ENCODE results near the gene TEX12. TPM values are rescaled to one million over a fixed set of nuclear protein-coding genes. Genes with fewer than 3 reads are reported as not detected.

TEX12 gene
- total RNA-seq, 1 donor from 2014 or later, result not detected

GRCh38 chr11:112200252-112200651, 33.1 kb downstream of the TEX12 start:
- Mint-ChIP-seq H3K36me3 (ENCODE audit: low read depth) (no peaks in the 10 kb centered on the region), H3K4me3 (no peak overlapping the region), H3K27ac (ENCODE audit: unreplicated experiment) (no peak overlapping the region), H3K9me3 (no peaks in the 10 kb centered on the region), H3K27me3 (ENCODE audit: low read depth) (peaks cover 19% of the 10 kb centered on the region), H3K4me1 (no peaks in the 10 kb centered on the region)
- no peak for TF ChIP-seq CTCF (conservative IDR thresholded peaks at IDR 0.05)
- no peak for DNase-seq (ENCODE audit: low read depth, low spot score)

- no peak overlapping the region for H3K4me3 Mint-ChIP-seq
- peaks cover 23% of the 10 kb centered on the region for H3K27me3 Mint-ChIP-seq (ENCODE audit: low read depth)
- no peak overlapping the region for H3K27ac Mint-ChIP-seq (ENCODE audit: unreplicated experiment)
- no peaks in the 10 kb centered on the region for H3K4me1 Mint-ChIP-seq
- no peak for DNase-seq (ENCODE audit: low read depth, low spot score)
- no peaks in the 10 kb centered on the region for H3K9me3 Mint-ChIP-seq
- TF ChIP-seq CTCF (conservative IDR thresholded peaks at IDR 0.05), result no peak
- H3K36me3 Mint-ChIP-seq (ENCODE audit: low read depth), result no peaks in the 10 kb centered on the region
Measured at GRCh38 chr11:112206071-112206470, 38.9 kb downstream of the TEX12 start.

GRCh38 chr11:112210890-112211289, 43.7 kb downstream of the TEX12 start:
- Mint-ChIP-seq H3K36me3 (ENCODE audit: low read depth) (no peaks in the 10 kb centered on the region), H3K27me3 (ENCODE audit: low read depth) (peaks cover 27% of the 10 kb centered on the region), H3K27ac (ENCODE audit: unreplicated experiment) (no peak overlapping the region), H3K9me3 (no peaks in the 10 kb centered on the region), H3K4me1 (no peaks in the 10 kb centered on the region), H3K4me3 (no peak overlapping the region)
- no peak for DNase-seq (ENCODE audit: low read depth, low spot score)
- no peak for TF ChIP-seq CTCF (conservative IDR thresholded peaks at IDR 0.05)

GRCh38 chr11:112211536-112211935, 44.4 kb downstream of the TEX12 start:
- Mint-ChIP-seq H3K4me3 (no peak overlapping the region), H3K27ac (ENCODE audit: unreplicated experiment) (no peak overlapping the region), H3K4me1 (no peaks in the 10 kb centered on the region), H3K36me3 (ENCODE audit: low read depth) (no peaks in the 10 kb centered on the region), H3K9me3 (no peaks in the 10 kb centered on the region), H3K27me3 (ENCODE audit: low read depth) (peaks cover 26% of the 10 kb centered on the region)
- DNase-seq (ENCODE audit: low read depth, low spot score), result no peak
- no peak for TF ChIP-seq CTCF (conservative IDR thresholded peaks at IDR 0.05)

GRCh38 chr11:112212290-112212689, 45.1 kb downstream of the TEX12 start:
- Mint-ChIP-seq H3K27ac (ENCODE audit: unreplicated experiment) (no peak overlapping the region), H3K36me3 (ENCODE audit: low read depth) (no peaks in the 10 kb centered on the region), H3K9me3 (no peaks in the 10 kb centered on the region), H3K4me3 (no peak overlapping the region), H3K4me1 (no peaks in the 10 kb centered on the region), H3K27me3 (ENCODE audit: low read depth) (peaks cover 22% of the 10 kb centered on the region)
- no peak for TF ChIP-seq CTCF (conservative IDR thresholded peaks at IDR 0.05)
- no peak for DNase-seq (ENCODE audit: low read depth, low spot score)

- H3K9me3 Mint-ChIP-seq, result no peaks in the 10 kb centered on the region
- H3K27me3 Mint-ChIP-seq (ENCODE audit: low read depth), result peaks cover 19% of the 10 kb centered on the region
- H3K4me3 Mint-ChIP-seq, result no peak overlapping the region
- H3K4me1 Mint-ChIP-seq, result no peaks in the 10 kb centered on the region
- no peak for TF ChIP-seq CTCF (conservative IDR thresholded peaks at IDR 0.05)
- no peak for DNase-seq (ENCODE audit: low read depth, low spot score)
- H3K27ac Mint-ChIP-seq (ENCODE audit: unreplicated experiment), result no peak overlapping the region
- no peaks in the 10 kb centered on the region for H3K36me3 Mint-ChIP-seq (ENCODE audit: low read depth)
Measured at GRCh38 chr11:112212710-112213109, 45.5 kb downstream of the TEX12 start.
